OCI-LY1 (cell line): ENCODE measurements around the gene KRT32.

Experiments used
- H2AFZ ChIP-seq: fragments of 200-600 bp; sonication (generic), shearing (Covaris generic); 2 replicates; pipeline ENCODE4 v1.6.0; 2014; ENCODE audit warnings: antibody characterized with exemption, mild to moderate bottlenecking, low read length
- H3F3A ChIP-seq: fragments of 200-600 bp; sonication (generic), shearing (Covaris generic); 2 replicates; pipeline ENCODE4 v1.6.0; 2014; ENCODE audit warnings: mild to moderate bottlenecking, antibody characterized with exemption, low read length, moderate library complexity; ENCODE audit not compliant: insufficient read depth
- H3K27ac ChIP-seq: fragments of 200-600 bp; sonication (generic); 2 replicates; pipeline ENCODE4 v1.5.1; 2014; ENCODE audit warnings: low read length, mixed run types, mild to moderate bottlenecking, low read depth; ENCODE audit not compliant: poor library complexity, severe bottlenecking
- H3K27me3 ChIP-seq: fragments of 200-600 bp; sonication (generic); 2 replicates; pipeline ENCODE4 v1.6.0; 2014; ENCODE audit warnings: antibody characterized with exemption, mild to moderate bottlenecking, low read length, moderate library complexity; ENCODE audit not compliant: insufficient read depth
- H3K36me3 ChIP-seq: fragments of 200-600 bp; sonication (generic); 2 replicates; pipeline ENCODE4 v1.6.1; 2014; ENCODE audit warnings: mild to moderate bottlenecking, antibody characterized with exemption, low read length, moderate library complexity, mixed read lengths; ENCODE audit not compliant: insufficient read depth
- H3K4me1 ChIP-seq: fragments of 200-600 bp; sonication (generic); 2 replicates; pipeline ENCODE4 v1.5.1; 2014; ENCODE audit warnings: mild to moderate bottlenecking, low read length, moderate library complexity; ENCODE audit not compliant: insufficient read depth, severe bottlenecking
- H3K4me2 ChIP-seq: fragments of 200-600 bp; sonication (generic), shearing (Covaris generic); 2 replicates; pipeline ENCODE4 v1.6.1; 2014; ENCODE audit warnings: low read length
- H3K4me3 ChIP-seq: fragments of 200-600 bp; sonication (generic); 2 replicates; pipeline ENCODE4 v1.5.1; 2014; ENCODE audit warnings: low read length, low read depth, mild to moderate bottlenecking, mixed read lengths; ENCODE audit not compliant: poor library complexity, severe bottlenecking
- H3K79me2 ChIP-seq: fragments of 200-600 bp; shearing (Covaris generic); 2 replicates; pipeline ENCODE4 v1.6.1; 2016; ENCODE audit warnings: mixed run types, low read length, mixed read lengths; ENCODE audit not compliant: insufficient read depth
- H3K9ac ChIP-seq: fragments of 200-600 bp; sonication (generic), shearing (Covaris generic); 2 replicates; pipeline ENCODE4 v1.6.1; 2014; ENCODE audit warnings: mild to moderate bottlenecking, low read length, mixed read lengths
- H3K9me2 ChIP-seq: fragments of 200-600 bp; sonication (generic), shearing (Covaris generic); 2 replicates; pipeline ENCODE4 v1.6.1; 2014; ENCODE audit warnings: low read depth, mild to moderate bottlenecking, low read length, mixed read lengths
- H3K9me3 ChIP-seq: fragments of 200-600 bp; shearing (Covaris generic); 2 replicates; pipeline ENCODE4 v1.6.1; 2014; ENCODE audit warnings: low read length, mixed read lengths
- H4K20me1 ChIP-seq: fragments of 200-600 bp; sonication (generic), shearing (Covaris generic); 2 replicates; pipeline ENCODE4 v1.6.0; 2016; ENCODE audit warnings: mild to moderate bottlenecking, low read length; ENCODE audit not compliant: insufficient read depth
- CTCF ChIP-seq: fragments of 200-600 bp; sonication (generic), shearing (Covaris generic); IDR thresholded peaks from 2 replicates; pipeline ENCODE4 v1.5.1; 2017; ENCODE audit warnings: mild to moderate bottlenecking, antibody characterized with exemption, low read length, moderate library complexity, mixed read lengths
- EZH2 ChIP-seq: fragments of 200-600 bp; sonication (generic), shearing (Covaris generic); IDR thresholded peaks from 2 replicates; pipeline ENCODE4 v1.8.0; 2017; ENCODE audit warnings: borderline replicate concordance, mixed run types, mild to moderate bottlenecking, antibody characterized with exemption, low read length, moderate library complexity, mixed read lengths

Gene KRT32

GRCh38 chr17:41457676-41458075 lies 9.5 kb downstream of the KRT32 start:
- no peaks in the 10 kb centered on the region for H3K9me3 ChIP-seq
- H3K4me3 ChIP-seq: no peak overlapping the region
- no peaks in the 10 kb centered on the region for H3K36me3 ChIP-seq
- peaks cover 4% of the 10 kb centered on the region; the same call in 1 of the 2 replicates for H3K27me3 ChIP-seq
- H3K79me2 ChIP-seq: no peaks in the 10 kb centered on the region
- no peak overlapping the region for H3K27ac ChIP-seq
- no peak overlapping the region for H2AFZ ChIP-seq
- H4K20me1 ChIP-seq: no peaks in the 10 kb centered on the region
- no peaks in the 10 kb centered on the region for H3K4me1 ChIP-seq
- H3K9ac ChIP-seq: no peak overlapping the region
- no peaks in the 10 kb centered on the region for H3K9me2 ChIP-seq
- H3F3A ChIP-seq: no peaks in the 10 kb centered on the region
- H3K4me2 ChIP-seq: no peak overlapping the region
- TF ChIP-seq EZH2: no peak
- no peak for TF ChIP-seq CTCF

GRCh38 chr17:41456204-41456603 lies 11.0 kb downstream of the KRT32 start:
- Histone ChIP-seq H3F3A (no peaks in the 10 kb centered on the region), H3K9ac (no peak overlapping the region), H3K4me1 (no peaks in the 10 kb centered on the region), H3K4me2 (no peak overlapping the region), H3K9me3 (no peaks in the 10 kb centered on the region), H3K36me3 (no peaks in the 10 kb centered on the region), H3K27me3 (peaks cover 4% of the 10 kb centered on the region; the same call in 1 of the 2 replicates), H3K27ac (no peak overlapping the region), H3K4me3 (no peak overlapping the region), H3K79me2 (no peaks in the 10 kb centered on the region), H3K9me2 (no peaks in the 10 kb centered on the region), H4K20me1 (no peaks in the 10 kb centered on the region), H2AFZ (no peak overlapping the region)
- no peak for TF ChIP-seq EZH2
- no peak for TF ChIP-seq CTCF

- H3K36me3 ChIP-seq: no peaks in the 10 kb centered on the region
- H3K9ac ChIP-seq: no peak overlapping the region
- H3K4me1 ChIP-seq: no peaks in the 10 kb centered on the region
- H3K27ac ChIP-seq: no peak overlapping the region
- no peaks in the 10 kb centered on the region for H4K20me1 ChIP-seq
- no peak overlapping the region for H3K4me3 ChIP-seq
- peaks cover 4% of the 10 kb centered on the region; the same call in 1 of the 2 replicates for H3K27me3 ChIP-seq
- H3K4me2 ChIP-seq: no peak overlapping the region
- no peaks in the 10 kb centered on the region for H3F3A ChIP-seq
- H3K79me2 ChIP-seq: no peaks in the 10 kb centered on the region
- H3K9me3 ChIP-seq: no peaks in the 10 kb centered on the region
- no peaks in the 10 kb centered on the region for H3K9me2 ChIP-seq
- TF ChIP-seq CTCF (no peak), EZH2 (no peak)
- H2AFZ ChIP-seq: no peak overlapping the region
Measured at GRCh38 chr17:41455236-41455635, 11.9 kb downstream of the KRT32 start.
